Stimulated activated CD8-positive, alpha-beta memory T cell treated with anti-CD3 and anti-CD28 coated beads, Interleukin-2, amount 100 ng/mL, for 48 hours (primary cell): ENCODE measurements around the gene CFAP61.
"Not testable (repeated sequence)": the region's sequence is repeated elsewhere in the genome, so short reads cannot be mapped to it uniquely, and the experiment has no call there.

Experiments
- DNase-seq, 2 donors: peaks; one replicate each; pipeline ENCODE4 v3.0.0-alpha.2; 2020; ENCODE audit warnings: low read depth in 2 of 2

Gene CFAP61, protein sequence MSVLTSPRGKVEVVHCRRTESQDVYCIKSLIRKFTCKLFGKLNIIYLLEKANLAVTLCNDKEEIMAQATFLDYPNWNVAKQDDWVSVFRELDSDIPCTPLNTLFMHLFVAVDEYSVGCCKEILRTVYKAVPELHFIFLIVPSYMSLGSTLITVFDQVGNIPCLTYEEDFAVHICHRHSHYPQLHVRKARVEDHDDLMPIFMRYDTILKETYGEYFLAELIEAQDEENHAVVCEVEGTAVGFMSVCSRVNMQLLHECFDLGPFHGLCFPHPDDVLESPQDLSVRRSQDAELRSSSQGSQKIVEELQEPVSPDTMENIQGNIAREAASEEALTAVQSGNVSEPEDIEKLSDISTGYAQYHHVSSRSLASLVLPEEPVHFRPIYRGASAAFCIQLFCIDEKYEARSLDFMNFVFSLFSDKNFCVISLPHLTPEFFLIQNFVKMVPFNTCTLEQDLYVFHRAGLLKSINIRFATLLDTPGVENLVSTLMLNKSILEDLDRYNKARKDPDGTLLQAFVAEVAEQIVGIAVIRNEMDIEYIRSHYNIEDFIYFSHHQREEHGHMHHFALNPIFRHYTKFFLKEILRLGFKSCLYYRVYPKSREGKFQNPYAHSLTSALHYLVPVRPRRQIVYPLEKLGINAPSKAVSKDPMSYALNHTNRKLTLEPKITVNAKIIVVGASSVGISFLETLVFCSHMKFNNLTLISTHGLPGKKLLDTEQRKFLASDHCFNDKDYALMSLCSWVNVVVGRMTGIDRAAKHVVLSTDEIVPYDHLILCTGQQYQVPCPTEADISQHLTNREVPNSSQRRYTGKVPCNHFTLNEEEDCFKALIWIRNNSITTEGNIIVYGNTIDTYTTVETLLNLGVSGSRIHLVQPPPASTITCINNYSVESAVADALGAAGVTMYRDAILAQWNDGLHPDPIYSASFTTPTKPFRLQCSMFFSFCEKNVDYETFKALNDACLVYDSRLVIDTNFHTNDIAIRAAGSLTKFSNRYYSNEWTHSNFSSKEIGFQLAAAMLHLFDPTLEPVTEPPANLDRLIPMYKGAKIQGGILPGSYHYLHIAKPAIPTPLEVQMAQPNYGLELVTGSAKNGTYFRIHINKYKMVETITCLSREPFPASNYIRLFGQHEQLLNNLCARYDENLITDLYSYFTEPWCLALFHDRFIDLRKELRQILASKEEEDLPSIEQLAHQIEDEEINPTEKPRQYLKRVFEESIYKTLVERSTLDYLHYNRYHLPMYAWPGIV

GRCh38 chr20:20052074-20052970, at the start of gene CFAP61, which contains the start of gene CRNKL1:
Gene CFAP61, plus strand, starts transcription at chr20:20052532. Its CDS starts 4,122 bp downstream, at chr20:20056654.
Gene CRNKL1, minus strand, starts transcription at chr20:20052466. Its CDS starts 124 bp downstream, at chr20:20052342.
- DNase-seq, result peak; percentile 92 to 94

DNA sequence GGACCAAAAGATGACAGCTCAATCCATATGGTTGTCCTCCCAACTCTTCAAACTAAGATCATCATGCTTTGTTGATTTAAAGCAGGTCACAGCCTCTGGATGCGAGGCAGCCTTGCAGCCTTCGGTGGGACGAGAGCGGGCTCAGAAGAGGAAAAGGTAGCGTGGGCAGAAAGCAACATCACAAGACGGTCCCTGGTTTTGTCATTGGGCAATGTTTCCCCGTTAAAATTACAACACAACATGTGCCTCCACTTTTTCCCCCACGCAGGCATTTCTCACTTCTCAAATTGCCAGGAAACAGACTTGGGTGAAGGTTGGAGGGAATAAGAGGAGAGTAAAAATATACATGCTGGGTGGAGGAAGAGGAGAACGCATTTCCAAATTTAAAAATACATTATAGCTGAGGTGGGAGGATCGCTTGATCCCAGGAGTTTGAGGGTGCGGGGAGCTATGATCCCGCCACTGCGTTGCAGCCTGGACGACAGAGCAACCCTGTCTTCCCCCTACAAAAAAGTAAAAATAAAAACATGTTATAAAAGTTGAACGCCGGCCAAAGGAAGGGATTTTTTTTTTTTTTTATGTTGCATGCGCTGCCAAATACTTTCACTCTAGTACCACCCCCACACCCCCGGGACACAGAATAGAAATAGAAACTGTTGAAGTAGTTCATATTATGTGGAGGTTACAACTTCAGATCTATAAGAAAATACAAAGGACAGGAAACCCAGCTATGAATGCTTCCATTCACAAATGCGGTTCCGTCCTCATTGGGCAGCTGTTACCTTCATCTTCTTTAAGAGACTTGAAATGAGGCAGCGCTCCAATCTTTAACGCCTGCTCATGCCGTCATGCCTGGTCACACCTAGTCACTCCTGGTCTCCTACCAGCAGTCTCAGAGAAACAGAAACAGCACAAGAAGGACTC, 49.0 kb upstream of the CFAP61 start:
- DNase-seq, result no peak

DNA sequence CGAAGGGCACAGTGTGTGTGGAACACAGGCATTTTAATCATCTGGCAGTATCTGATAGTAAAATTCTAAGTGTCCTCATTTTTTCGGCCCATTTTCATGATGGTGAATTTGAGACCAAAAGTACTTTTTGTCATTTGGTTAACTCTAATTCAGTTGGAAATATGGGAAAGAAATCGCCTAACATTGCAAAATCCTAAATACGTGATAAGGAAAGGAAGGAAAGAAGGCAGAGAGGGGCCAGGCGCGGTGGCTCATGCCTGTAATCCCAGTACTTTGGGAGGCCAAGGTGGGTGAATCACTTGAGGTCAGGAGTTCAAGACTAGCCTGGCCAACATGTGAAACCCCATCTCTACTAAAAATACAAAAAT, 48.4 kb upstream of the CFAP61 start:
- not testable (repeated sequence) for DNase-seq

DNA sequence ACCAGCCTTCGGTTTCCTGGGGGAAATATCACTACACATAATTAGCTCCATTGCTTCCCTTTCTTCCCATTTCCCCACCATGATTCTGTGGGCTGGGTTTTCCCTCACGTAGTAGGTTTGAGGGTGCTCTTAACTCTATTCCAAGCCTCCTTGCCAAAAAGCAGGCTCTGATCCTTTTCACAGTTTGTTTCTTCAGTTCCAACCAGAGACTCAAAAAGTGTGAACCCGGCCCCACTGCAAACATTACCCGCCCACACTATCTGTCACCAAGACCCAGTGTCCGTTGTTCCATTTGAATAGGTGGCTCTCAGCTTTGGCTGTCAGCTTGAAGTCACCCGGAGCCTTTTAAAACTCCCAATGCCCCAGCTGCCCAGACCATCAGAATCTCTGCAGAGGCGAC, 47.0 kb upstream of the CFAP61 start:
- DNase-seq, result no peak

DNA sequence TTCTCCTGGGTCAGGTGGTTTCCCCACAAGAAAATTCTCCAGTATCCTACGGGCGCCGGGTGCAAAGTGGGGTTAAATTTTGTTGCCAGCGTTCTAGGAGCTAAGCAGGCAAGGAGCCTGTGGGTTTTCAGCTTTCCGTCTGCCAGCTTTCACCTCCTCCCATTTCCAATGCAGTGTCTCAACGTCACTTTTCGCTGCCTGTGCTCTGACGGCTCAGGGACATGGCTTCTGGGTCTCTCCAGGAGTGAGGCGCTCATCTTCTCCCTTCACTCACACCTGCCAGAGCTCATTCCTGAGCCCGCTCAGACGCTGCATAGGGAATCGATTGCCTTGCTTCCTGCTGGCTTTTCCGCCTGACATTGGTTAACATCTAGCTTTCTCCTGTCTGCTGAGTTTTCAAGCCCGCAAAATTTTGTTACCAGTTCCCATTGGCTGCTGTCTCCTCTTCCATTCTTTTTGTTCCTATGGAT, 42.5 kb upstream of the CFAP61 start:
- no peak for DNase-seq

DNA sequence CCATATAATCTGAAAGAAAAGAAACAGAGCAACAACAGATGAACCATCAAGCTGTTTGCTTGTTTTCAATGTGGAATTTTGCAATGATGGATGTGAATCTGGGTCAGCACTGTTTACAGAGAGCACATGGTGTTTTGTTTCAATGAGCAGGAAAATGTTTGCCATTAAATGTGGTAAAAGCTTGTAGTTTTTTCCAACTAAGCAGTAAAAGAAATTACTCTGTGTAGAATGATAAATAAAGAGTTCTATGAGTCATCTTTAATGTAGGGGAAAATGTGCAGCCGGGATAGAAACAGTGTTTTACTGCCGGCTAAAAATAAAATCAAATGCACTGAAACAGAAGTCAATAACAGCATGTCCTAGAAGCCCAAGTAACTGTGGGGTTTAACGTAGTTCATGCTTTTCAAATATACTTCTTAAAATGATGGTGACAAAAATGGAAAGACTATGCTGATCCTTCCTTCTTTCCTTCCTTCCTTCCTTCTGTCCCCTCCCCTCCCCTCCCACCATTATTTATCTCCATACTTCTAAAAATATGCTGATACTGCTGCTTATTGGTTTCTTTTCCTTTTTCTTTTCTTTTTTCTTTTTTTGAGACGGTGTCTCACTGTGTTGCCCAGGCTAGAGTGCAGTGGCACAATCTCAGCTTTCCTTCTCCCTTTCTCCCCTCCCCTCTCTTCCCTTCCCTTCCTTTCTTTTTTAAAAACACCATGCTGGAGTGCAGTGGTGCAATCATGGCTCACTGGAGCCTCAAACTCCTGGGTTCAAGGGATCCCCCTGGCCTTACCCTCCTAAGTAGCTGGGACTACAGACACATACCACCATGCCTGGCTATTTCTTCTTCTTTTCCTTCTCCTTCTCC, 41.5 kb upstream of the CFAP61 start:
- DNase-seq, result no peak

- DNase-seq, result no peak
Observed at GRCh38 chr20:20012541-20012940, 39.8 kb upstream of the CFAP61 start.

DNA sequence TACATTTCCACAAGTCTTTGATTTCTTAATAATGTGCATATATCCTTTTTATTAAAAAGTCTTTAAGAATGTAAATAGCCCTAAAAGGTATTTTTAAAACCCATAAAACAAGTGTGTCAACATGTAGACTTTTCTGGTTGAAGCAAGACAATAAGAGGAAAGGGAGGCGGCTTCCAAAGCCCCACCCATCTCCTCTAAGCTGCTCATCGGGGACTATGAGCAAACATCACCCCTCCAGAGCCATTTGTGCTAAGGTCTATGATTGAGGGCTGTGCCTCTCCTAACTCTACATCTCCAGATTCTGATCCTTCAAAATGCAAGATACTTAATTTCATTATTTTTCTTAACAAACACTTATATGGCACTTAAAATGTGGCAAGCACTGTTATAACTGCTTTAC, 37.7 kb upstream of the CFAP61 start:
- no peak for DNase-seq

- DNase-seq, result peak; percentile 85 to 89
Observed at GRCh38 chr20:20017001-20017843, 35.1 kb upstream of the CFAP61 start, which contains the start of gene NAA20. Gene NAA20, plus strand, starts transcription at chr20:20017362. Its CDS starts 35 bp downstream, at chr20:20017397.

DNA sequence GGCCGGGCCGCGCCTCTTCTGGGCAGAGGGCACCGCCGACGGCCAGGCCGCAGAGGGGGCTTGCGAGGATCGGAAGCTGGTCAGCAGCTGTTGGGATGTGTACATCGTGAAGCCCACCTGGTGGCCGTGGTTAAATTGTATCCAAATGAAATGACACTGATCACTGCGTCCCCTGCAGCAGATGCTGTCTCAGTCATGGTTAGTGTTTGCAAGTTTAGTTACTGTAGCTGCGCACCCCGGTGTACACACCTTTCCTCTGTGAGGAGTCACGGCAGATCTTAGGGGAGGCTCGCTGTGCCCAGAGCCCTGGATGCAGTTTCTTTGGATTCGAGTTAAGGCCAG, 34.5 kb upstream of the CFAP61 start:
- no peak for DNase-seq

- no peak for DNase-seq
Observed at GRCh38 chr20:20018366-20018765, 34.0 kb upstream of the CFAP61 start.

GRCh38 chr20:20019123-20019522, 33.2 kb upstream of the CFAP61 start:
- DNase-seq, result no peak

- no peak for DNase-seq
Observed at GRCh38 chr20:20020908-20021307, 31.4 kb upstream of the CFAP61 start.

DNA sequence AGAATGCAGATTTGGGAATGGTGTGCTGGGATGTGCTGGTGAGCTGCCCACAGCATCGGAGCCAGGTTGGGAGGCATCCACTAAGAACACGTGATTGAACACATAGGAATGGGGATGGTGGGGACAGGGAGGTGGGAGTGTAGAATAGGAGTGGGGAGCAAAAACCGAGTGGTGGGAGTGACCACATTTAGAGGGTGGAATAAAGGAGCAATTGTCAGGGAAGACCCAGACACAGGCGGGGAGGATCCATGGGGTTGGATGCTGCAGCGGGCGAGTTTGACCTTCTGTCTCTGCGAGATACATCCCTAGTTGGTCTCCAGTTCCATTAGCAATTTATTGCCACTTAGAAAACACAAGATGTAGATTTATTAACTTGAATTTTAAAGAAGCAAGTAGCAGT, 30.5 kb upstream of the CFAP61 start:
- no peak for DNase-seq

- DNase-seq, result no peak
Observed at GRCh38 chr20:20022498-20022897, 29.8 kb upstream of the CFAP61 start.

- DNase-seq, result no peak
Observed at GRCh38 chr20:20023395-20023794, 28.9 kb upstream of the CFAP61 start.

GRCh38 chr20:20024942-20025341, 27.4 kb upstream of the CFAP61 start:
- DNase-seq, result no peak

GRCh38 chr20:20027284-20027683, 25.0 kb upstream of the CFAP61 start:
- no peak for DNase-seq
